ENCODE results near the gene FAIM.
"Not testable (repeated sequence)": the region's sequence is repeated elsewhere in the genome, so short reads cannot be mapped to it uniquely, and the experiment has no call there.

GRCh38 chr3:138604106-138604595 is 4.4 kb upstream of the FAIM start:
- not testable (repeated sequence) for TF ChIP-seq CTCF (conservative IDR thresholded peaks at IDR 0.05; ENCODE audit: low read length); EZH2phosphoT487 (IDR thresholded peaks at IDR 0.05; ENCODE audit: borderline replicate concordance, low read depth, low read length)
